ENCODE measurements around the gene FHOD1.

FHOD1 gene

DNA sequence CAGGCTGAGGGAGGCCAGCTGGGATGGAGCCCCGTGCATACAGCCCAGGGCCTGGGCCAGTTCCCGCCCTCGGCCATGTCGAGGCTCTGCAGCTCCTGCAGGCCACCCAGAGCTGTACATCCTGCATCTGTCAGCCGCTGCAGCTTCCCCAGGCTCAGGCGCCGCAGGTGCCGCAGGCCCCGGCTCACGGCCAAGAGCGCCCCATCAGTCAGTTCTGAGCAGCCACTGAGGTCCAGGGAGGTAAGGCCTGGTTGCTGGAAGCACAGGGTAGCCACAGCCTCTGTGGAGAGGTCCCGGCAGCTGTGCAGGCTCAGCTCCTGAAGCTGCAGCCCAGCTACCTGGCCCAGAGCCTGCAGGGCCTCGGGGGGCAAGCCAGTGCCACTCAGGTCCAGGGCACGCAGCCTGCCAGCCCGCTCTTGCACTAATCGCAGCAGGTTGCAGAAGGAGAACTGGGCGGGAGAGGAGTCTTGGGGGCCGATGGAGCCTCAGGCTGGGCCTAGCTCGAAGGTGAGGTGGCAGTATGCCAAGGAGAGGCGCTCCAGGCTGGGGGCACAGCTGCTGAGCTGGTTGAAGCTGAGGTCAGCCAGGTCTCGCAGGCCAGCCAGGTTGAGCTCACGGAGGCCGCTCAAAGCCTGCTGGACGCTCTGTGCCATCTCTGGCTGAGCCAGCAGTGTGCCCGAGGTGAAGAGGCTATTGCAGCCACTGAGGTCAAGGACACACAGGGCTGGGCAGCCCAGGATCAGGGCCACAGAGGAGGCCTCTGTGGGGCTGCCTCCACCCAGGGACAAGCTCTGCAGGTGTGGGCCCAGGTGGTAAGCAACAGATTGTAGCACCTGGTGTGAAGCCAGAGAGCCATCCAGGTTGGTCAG is 37.0 kb downstream of the FHOD1 start:
- no peak overlapping the region for H3K4me3 ChIP-seq (ENCODE audit: low read depth, low read length)
- TF ChIP-seq, protein P1, sequence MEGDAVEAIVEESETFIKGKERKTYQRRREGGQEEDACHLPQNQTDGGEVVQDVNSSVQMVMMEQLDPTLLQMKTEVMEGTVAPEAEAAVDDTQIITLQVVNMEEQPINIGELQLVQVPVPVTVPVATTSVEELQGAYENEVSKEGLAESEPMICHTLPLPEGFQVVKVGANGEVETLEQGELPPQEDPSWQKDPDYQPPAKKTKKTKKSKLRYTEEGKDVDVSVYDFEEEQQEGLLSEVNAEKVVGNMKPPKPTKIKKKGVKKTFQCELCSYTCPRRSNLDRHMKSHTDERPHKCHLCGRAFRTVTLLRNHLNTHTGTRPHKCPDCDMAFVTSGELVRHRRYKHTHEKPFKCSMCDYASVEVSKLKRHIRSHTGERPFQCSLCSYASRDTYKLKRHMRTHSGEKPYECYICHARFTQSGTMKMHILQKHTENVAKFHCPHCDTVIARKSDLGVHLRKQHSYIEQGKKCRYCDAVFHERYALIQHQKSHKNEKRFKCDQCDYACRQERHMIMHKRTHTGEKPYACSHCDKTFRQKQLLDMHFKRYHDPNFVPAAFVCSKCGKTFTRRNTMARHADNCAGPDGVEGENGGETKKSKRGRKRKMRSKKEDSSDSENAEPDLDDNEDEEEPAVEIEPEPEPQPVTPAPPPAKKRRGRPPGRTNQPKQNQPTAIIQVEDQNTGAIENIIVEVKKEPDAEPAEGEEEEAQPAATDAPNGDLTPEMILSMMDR (IDR thresholded peaks at IDR 0.05; ENCODE audit: low read depth, low read length), result no peak
- DNase-seq (ENCODE audit: low read depth, low spot score), result no peak
- in situ Hi-C loops (cut with HindIII; ENCODE audit: low sequenced_read_pairs), result no loop called here

DNA sequence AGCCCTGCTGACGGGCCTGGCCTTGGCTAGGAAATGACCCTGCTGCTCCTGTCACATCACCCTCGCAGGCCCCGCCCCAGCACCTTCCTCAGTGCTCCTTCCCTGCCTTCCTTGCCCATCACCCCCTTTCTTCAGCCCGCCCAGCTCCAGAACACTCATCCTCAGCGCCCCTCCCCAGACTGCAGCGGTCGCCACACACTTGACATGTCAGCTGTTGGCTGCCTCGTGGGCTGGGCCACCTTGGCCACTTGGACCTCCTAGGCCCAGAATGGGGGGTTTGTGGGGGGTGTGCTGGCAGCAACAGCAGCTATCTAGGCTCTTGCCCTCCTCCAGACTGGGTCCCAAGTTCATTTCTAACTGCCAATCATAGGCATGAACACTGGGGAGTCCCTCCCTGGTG is 37.7 kb downstream of the FHOD1 start:
- TF ChIP-seq, protein P1 (IDR thresholded peaks at IDR 0.05; ENCODE audit: low read depth, low read length), result no peak
- no peak for DNase-seq (ENCODE audit: low read depth, low spot score)
- in situ Hi-C loops (cut with HindIII; ENCODE audit: low sequenced_read_pairs), result no loop called here
- H3K4me3 ChIP-seq (ENCODE audit: low read depth, low read length), result no peak overlapping the region

GRCh38 chr16:67208154-67208896 is 39.0 kb downstream of the FHOD1 start:
- no peak for DNase-seq (ENCODE audit: low read depth, low spot score)
- H3K4me3 ChIP-seq (ENCODE audit: low read depth, low read length), result no peak overlapping the region
- TF ChIP-seq, protein P1 (IDR thresholded peaks at IDR 0.05; ENCODE audit: low read depth, low read length), result no peak
- in situ Hi-C loops (cut with HindIII; ENCODE audit: low sequenced_read_pairs), result no loop called here

- TF ChIP-seq, protein P1 (IDR thresholded peaks at IDR 0.05; ENCODE audit: low read depth, low read length), result no peak
- in situ Hi-C loops (cut with HindIII; ENCODE audit: low sequenced_read_pairs), result no loop called here
- H3K4me3 ChIP-seq (ENCODE audit: low read depth, low read length), result no peak overlapping the region
- DNase-seq (ENCODE audit: low read depth, low spot score), result peak; percentile 35
Measured at GRCh38 chr16:67207249-67208091, 39.8 kb downstream of the FHOD1 start.

DNA sequence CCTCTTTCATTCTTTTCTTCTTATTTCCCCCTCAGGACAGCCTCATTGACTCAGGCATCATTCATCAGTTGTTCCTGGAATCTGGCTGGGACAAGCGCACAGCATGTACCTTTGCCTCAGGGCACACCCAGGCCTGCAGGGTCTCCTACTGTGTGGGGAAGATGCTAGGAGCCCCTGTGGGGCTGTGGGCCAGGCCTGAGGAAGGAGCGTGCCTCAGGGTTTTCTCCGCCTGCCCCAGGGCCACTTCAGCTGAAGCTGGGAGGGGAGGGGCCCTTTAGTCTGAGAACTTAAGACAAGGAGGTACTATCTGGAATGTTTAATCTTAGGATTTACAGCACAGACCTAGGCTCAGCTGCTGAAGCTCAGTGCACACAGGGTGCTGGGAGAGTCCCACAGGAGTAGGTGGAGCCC is 40.4 kb downstream of the FHOD1 start:
- in situ Hi-C loops (cut with HindIII; ENCODE audit: low sequenced_read_pairs), result no loop called here
- peak; percentile 14 for DNase-seq (ENCODE audit: low read depth, low spot score)
- TF ChIP-seq, protein P1 (IDR thresholded peaks at IDR 0.05; ENCODE audit: low read depth, low read length), result no peak

More for the DNA sequence above, 40.4 kb downstream of the FHOD1 start:
- H3K4me3 ChIP-seq (ENCODE audit: low read depth, low read length), result no peak overlapping the region
